ENCODE measurements around the gene LRRC34.

Gene LRRC34

DNA sequence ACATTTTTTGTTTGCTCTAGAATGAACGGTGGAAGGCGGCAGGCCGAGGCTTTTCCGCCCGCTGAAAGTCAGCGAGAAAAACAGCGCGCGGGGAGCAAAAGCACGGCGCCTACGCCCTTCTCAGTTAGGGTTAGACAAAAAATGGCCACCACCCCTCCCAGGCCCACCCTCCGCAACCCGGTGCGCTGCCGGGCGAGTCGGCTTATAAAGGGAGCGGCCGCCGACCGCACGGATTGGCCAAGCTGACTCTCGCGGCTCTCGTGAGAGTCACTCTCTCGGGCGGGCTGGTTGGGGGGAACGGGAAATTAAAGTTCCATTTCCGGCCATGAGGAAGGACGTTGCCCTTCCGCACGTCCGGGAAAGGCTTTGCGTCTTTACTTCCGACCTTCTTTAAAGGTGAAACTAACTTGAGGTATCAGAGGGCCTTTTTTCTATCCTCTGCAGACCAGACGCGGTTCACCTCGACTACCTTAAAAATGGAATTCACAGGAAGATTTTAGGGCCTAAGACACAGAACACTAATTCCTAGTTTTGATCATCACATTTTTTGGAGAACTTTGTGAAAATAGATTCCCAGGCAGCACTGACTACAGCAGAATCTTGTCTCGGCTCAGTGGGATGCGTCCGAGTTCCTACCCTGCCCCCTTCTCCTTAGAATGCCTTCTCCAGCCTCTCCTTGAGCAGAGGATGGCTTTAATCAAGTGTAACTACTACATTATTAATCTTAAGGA lies 47.7 kb downstream of the LRRC34 start, which contains the start of gene TERC:
Gene TERC (minus strand): TSS at position 179 of the 731 bp plus-strand sequence.
- peak; percentile 96 to 97 for DNase-seq

DNA sequence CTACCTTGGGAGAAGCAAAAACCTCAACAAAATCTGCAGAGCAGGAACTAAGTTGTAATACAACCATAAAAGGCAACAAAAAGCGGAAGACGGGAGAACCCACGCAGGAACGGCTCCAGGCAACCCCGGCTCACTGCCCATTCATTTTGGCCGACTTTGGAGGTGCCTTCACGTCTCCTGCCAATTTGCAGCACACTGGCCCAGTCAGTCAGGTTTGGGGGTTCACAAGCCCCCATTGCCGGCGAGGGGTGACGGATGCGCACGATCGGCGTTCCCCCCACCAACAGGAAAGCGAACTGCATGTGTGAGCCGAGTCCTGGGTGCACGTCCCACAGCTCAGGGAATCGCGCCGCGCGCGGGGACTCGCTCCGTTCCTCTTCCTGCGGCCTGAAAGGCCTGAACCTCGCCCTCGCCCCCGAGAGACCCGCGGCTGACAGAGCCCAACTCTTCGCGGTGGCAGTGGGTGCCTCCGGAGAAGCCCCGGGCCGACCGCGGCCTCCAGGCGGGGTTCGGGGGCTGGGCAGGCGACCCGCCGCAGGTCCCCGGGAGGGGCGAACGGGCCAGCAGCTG lies 48.3 kb downstream of the LRRC34 start:
- peak; percentile 66 to 75 for DNase-seq

DNA sequence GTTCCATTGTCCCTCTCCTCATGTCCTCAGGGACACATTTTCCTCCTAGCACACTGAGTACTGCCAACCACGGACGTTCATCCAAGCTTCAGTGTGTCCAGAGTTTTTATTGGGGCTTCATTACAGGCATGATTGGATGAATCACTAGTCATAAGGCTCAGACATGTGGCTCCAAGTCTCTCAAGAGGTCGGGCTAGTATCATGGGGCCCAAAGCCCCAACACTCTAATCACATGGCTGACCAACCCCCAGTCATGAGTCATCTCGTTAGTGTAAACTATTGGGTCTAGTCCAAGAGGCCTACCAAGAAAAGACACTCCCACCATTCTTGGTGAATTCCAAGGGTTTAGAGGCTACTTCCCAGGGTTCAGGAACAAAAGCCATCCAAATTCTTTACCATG lies 52.2 kb downstream of the LRRC34 start:
- DNase-seq: no peak

DNA sequence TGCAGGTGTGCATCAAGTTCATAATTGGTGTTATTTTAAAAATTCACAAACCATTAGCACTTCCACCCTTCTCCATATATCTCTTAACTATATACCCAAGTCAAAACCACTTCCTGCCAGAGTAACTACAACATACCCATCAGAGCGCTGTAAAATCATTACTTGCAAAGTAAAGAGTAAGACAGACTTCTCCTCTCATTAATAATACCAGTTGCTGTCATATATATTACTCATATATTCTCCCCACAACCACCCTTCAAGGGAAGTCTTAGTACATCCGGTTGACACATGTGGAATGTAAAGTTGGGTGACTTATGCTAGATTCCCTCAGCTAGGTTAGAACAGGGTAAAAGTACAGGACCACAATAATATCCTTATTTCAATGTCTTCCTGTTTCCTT lies 53.4 kb downstream of the LRRC34 start:
- peak in 1 of 2 donors; percentile 42 for DNase-seq

DNA sequence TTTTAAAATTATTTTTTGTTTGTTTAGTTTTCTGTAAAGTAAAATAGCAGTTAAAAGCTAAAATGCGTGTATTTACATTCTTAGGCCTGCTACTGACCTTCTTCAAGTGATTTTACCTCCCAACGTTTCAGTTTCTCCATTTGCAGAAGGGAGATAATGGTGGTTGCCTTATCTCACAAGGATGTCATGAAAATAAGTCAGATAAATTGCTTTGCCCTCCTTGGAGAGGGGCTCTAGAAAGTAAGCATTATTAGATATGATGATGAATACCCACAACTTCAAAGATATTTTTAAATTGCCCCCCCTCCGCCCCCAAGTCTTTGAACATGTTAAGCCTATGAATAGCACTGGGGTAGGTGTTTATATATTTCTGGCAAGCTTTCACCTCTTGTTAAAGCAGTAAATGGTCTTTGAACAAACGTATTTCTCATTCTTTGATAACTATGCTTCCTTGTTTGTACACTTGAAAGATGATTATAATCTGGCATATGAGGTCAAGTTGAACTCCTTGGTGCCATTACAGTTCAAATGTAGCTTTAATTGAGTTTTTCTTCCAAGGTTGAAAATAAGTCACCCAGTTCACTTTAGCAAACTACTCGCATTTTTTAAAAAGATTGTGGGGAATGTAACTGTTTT lies 54.2 kb downstream of the LRRC34 start:
- no peak for DNase-seq

DNA sequence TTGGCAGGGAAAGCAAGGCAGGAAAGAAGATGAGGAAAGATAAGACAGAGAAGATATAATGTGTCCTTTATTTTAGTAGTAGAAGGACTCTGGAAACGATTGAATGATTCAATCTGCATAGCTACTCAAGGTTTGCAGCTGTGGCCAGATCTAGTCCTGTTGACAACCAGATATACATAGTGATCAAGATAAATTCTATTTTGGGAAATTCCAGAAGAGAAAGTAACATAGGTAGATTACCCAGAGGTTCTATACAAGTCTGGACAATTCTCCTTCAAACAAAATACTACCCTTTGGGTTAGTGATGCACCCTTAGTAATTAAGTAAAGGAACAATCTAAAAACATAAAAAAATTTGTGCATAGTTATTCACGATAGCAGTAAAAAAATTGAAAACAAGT lies 57.2 kb downstream of the LRRC34 start:
- no peak for DNase-seq

DNA sequence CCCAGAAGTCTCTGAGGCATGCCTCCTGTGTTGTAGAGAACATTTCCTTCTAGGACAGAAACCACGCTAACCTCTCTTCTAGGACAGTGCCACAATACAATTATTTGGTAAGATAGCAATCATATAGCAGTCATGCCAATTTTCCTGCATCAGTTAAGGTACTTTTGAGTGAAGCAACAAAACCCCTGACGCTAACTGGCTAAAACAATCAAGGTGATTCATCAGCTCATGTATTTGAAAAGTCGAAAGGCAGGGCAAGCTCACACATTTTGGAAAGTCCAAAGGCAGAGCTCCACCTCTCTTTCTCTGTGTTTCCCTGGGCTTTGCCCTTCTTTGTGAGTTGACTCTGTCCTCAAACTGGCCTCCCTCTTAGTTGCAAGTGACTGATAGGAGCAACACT lies 58.0 kb downstream of the LRRC34 start:
- DNase-seq: no peak

DNA sequence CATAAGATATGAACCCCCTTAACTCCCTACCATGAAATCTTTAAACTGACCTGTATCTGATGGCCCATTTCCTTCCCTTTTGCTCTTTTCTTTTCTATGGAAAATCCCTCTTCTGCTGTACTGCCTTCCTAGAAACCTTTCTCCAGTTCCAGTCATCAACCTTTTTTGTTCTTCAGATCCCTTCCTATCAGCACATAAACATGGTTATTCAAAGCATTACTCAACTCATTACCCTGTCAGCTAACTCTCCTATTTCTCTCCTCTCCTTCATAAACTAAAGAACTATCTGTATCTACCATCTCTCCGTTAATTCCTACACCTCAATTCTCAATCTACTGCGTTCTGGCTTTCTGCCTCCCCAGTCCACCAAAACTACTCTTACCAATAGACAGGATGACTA lies 60.8 kb downstream of the LRRC34 start:
- DNase-seq: no peak

DNA sequence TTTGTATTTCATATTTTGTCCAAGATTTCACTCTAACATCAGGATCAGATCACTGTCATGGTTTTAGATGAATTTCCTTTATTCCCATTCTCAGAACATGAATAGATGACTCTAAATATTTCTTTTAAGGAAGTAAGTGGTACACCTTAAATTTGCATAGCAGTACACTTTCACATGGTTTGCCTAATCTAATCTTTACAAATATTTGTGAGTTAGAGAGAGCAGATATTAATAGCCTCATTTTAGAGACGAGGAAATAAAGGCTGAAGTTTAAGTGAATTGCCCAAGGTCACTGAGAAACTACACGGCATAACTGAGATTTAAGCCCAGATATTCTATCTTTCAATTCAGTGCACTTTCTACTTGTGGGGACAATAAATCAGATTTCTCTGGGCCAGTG lies 62.0 kb downstream of the LRRC34 start:
- DNase-seq: no peak

DNA sequence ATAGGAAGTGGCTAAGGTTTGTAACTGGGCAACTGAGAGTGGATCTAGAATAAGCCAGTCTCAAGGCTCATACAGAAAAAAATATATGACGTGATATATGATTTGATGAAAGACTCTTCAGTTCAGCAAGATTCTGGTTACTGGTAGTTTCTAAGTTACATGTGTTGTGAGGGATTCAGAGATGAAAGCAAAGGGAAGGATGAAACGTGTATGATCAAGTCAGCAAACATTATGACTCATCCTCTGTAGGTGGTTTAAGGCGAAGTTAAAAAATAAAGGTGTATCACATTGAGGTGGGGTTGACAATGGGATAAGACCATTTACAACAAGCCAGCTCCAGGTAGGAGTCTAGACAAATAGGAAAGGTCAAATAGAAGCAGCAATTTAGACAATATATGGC lies 64.0 kb downstream of the LRRC34 start:
- no peak for DNase-seq

DNA sequence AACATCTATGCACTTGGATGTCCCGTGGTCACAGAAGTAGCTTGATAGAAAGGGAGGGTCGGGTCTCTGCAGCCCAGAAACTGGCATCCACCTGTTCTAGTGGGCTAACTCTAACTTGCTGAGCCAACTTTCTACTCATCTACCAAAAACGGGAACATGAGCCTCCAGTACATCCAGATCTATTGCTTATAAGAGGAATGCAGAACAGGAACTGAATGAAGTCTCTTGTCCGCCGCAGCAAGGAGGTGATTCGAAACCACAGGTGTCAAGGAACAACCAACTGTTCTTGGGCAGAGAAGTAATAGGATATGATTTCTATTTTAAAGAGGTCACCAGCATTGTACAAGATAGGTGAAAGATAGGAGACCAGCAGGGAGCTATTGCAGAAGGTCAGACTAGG lies 65.8 kb downstream of the LRRC34 start:
- no peak for DNase-seq

DNA sequence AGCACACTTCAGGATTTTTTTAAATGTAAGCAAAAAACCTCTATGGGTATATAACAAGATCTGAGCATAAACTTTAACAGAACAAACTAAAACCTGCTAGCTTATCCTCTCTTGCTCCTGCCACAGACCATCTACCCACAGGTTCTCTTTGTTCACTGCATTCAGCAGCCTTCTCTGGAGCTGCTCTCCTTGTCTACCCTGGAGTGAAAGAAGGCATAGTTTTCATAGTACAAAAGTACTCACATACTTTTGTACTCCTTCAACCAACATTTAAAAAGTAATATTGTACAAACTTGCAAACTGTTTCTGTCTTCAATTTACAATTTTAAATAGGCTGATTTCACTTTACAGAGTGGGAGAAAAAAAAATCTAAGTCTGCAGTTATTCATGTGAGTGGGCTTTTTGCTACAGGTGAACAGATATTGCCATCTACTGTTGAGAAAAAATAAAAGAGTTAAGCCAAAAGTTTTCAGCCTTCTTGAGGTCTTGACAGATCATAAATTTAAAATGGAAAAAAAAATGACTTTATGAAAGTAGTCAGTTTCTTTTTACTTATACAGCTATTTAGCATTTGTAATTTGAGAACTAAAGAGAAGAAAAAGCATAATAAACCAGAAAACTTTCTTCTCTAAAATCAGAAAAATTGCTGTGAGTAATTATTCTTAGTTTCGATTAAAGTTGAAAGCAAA lies 68.2 kb downstream of the LRRC34 start:
- DNase-seq: peak in 1 of 2 donors; percentile 14
